Measurements from ENCODE around the gene OSBPL2. TPM values are rescaled to one million over a fixed set of nuclear protein-coding genes. Genes with fewer than 3 reads are reported as not detected.

The OSBPL2 gene
- total RNA-seq, 1 experiment from 2014 or later = 36.9 TPM

DNA sequence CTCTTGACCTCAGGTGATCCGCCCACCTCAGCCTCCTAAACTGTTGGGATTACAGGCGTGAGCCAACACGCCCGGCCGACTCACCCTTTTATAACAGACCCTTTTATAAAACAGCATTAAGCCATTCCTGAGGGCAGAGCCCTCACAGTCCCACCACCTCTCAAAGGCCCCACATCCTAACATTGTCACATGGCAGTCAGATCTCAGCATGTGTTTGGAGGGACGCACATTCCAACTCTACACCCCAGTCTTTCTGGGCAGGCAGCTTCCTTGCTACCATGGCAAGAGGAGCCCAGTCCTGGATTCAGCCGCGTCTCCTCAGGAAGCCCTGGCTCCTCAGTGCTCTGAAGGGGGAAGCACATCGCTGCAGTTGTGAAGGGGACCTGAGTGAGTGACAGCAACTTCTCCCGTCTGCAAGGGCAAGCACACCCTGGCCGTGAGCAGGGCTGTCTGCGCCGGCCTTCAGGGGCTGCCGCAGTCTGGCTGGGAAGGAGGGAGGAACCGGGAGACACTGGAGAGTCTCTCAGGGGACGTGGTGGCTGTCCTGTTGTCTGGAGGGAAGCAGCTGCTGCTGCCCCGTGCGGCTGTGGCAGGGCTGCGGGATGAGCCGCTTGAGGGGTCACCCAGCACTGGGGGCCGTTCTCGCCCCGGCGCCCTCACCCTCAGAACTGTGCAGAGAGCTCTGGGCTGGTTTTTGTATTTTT is 15.9 kb downstream of the OSBPL2 start:
- TF ChIP-seq SIN3A (IDR thresholded peaks at IDR 0.05; ENCODE audit: low read depth) (no peak), POLR2A (IDR thresholded peaks at IDR 0.05; ENCODE audit: borderline replicate concordance, extremely low read depth, insufficient read depth, insufficient read length) (no peak), EGR1 (IDR thresholded peaks at IDR 0.05; ENCODE audit: low read depth) (no peak), ZFX (IDR thresholded peaks at IDR 0.05) (no peak), EZH2phosphoT487 (IDR thresholded peaks at IDR 0.05; ENCODE audit: borderline replicate concordance) (no peak), JUND (IDR thresholded peaks at IDR 0.05) (no peak), SP1 (IDR thresholded peaks at IDR 0.05; ENCODE audit: low read depth) (no peak), YY1 (IDR thresholded peaks at IDR 0.05; ENCODE audit: extremely low read depth, insufficient replicate concordance, low read depth, low read length) (no peak), CBX3 (IDR thresholded peaks at IDR 0.05; ENCODE audit: low read depth) (no peak), SRF (IDR thresholded peaks at IDR 0.05; ENCODE audit: low read depth) (no peak), CEBPB (IDR thresholded peaks at IDR 0.05; ENCODE audit: low read depth) (no peak), POLR2AphosphoS5 (IDR thresholded peaks at IDR 0.05; ENCODE audit: low read depth, low read length) (no peak)
- TF ChIP-seq, protein P1, sequence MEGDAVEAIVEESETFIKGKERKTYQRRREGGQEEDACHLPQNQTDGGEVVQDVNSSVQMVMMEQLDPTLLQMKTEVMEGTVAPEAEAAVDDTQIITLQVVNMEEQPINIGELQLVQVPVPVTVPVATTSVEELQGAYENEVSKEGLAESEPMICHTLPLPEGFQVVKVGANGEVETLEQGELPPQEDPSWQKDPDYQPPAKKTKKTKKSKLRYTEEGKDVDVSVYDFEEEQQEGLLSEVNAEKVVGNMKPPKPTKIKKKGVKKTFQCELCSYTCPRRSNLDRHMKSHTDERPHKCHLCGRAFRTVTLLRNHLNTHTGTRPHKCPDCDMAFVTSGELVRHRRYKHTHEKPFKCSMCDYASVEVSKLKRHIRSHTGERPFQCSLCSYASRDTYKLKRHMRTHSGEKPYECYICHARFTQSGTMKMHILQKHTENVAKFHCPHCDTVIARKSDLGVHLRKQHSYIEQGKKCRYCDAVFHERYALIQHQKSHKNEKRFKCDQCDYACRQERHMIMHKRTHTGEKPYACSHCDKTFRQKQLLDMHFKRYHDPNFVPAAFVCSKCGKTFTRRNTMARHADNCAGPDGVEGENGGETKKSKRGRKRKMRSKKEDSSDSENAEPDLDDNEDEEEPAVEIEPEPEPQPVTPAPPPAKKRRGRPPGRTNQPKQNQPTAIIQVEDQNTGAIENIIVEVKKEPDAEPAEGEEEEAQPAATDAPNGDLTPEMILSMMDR (IDR thresholded peaks at IDR 0.05 in 2 of 3, conservative IDR thresholded peaks at IDR 0.05 in 1 of 3; ENCODE audit: borderline replicate concordance in 1 of 3, insufficient read depth in 1 of 3, low read depth in 2 of 3, low read length in 2 of 3) = no peak
- TF ChIP-seq, protein P2, sequence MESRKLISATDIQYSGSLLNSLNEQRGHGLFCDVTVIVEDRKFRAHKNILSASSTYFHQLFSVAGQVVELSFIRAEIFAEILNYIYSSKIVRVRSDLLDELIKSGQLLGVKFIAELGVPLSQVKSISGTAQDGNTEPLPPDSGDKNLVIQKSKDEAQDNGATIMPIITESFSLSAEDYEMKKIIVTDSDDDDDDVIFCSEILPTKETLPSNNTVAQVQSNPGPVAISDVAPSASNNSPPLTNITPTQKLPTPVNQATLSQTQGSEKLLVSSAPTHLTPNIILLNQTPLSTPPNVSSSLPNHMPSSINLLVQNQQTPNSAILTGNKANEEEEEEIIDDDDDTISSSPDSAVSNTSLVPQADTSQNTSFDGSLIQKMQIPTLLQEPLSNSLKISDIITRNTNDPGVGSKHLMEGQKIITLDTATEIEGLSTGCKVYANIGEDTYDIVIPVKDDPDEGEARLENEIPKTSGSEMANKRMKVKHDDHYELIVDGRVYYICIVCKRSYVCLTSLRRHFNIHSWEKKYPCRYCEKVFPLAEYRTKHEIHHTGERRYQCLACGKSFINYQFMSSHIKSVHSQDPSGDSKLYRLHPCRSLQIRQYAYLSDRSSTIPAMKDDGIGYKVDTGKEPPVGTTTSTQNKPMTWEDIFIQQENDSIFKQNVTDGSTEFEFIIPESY (IDR thresholded peaks at IDR 0.05; ENCODE audit: extremely low read depth, insufficient replicate concordance, low read length) = no peak
- TF ChIP-seq, protein P3, sequence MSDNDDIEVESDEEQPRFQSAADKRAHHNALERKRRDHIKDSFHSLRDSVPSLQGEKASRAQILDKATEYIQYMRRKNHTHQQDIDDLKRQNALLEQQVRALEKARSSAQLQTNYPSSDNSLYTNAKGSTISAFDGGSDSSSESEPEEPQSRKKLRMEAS (IDR thresholded peaks at IDR 0.05) = no peak
- TF ChIP-seq, protein P4, sequence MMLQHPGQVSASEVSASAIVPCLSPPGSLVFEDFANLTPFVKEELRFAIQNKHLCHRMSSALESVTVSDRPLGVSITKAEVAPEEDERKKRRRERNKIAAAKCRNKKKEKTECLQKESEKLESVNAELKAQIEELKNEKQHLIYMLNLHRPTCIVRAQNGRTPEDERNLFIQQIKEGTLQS (IDR thresholded peaks at IDR 0.05) = no peak
- TF ChIP-seq, protein P5, sequence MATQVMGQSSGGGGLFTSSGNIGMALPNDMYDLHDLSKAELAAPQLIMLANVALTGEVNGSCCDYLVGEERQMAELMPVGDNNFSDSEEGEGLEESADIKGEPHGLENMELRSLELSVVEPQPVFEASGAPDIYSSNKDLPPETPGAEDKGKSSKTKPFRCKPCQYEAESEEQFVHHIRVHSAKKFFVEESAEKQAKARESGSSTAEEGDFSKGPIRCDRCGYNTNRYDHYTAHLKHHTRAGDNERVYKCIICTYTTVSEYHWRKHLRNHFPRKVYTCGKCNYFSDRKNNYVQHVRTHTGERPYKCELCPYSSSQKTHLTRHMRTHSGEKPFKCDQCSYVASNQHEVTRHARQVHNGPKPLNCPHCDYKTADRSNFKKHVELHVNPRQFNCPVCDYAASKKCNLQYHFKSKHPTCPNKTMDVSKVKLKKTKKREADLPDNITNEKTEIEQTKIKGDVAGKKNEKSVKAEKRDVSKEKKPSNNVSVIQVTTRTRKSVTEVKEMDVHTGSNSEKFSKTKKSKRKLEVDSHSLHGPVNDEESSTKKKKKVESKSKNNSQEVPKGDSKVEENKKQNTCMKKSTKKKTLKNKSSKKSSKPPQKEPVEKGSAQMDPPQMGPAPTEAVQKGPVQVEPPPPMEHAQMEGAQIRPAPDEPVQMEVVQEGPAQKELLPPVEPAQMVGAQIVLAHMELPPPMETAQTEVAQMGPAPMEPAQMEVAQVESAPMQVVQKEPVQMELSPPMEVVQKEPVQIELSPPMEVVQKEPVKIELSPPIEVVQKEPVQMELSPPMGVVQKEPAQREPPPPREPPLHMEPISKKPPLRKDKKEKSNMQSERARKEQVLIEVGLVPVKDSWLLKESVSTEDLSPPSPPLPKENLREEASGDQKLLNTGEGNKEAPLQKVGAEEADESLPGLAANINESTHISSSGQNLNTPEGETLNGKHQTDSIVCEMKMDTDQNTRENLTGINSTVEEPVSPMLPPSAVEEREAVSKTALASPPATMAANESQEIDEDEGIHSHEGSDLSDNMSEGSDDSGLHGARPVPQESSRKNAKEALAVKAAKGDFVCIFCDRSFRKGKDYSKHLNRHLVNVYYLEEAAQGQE (IDR thresholded peaks at IDR 0.05; ENCODE audit: low read depth) = no peak
- no peak overlapping the region for H2AFZ ChIP-seq (ENCODE audit: low read depth, low read length, poor library complexity, severe bottlenecking)
- H3K4me1 ChIP-seq (ENCODE audit: control insufficient read depth in 1 of 2, insufficient read depth in 2 of 2, low read length in 2 of 2) = peaks cover 4 to 7% of the 10 kb centered on the region in 2 experiments; a peak in 2 of 4 replicates
- DNase-seq (ENCODE audit: low read depth, low spot score) (no peak), ATAC-seq (0 out of 2 replicates have a peak, but pooled peaks have one; percentile 17)
- H3K4me3 ChIP-seq (replicated peaks in 1 of 2; ENCODE audit: low read depth in 1 of 2, low read length in 2 of 2) = no peak overlapping the region
- H3K9me2 ChIP-seq (ENCODE audit: insufficient read depth) = no peaks in the 10 kb centered on the region
- intact Hi-C loops (cut with micrococcal nuclease) = no loop called here
- no peaks in the 10 kb centered on the region for H3K9me3 ChIP-seq (ENCODE audit: control insufficient read depth in 1 of 2, insufficient read depth in 1 of 2, low read depth in 1 of 2, low read length in 2 of 2)
- no peak overlapping the region for H3K4me2 ChIP-seq (ENCODE audit: low read length)
- peaks cover 18% of the 10 kb centered on the region; the same call in 1 of the 2 replicates for H3K79me2 ChIP-seq (ENCODE audit: insufficient read depth, low read length)
- no peaks in the 10 kb centered on the region for H4K20me1 ChIP-seq (ENCODE audit: insufficient read depth)
- no peak overlapping the region for H3K27ac ChIP-seq (ENCODE audit: low read depth, low read length)
- no peaks in the 10 kb centered on the region for H3K27me3 ChIP-seq (ENCODE audit: insufficient read depth, low read length)
- no TSS peak for BruUV-seq (replicated peaks)
- no peak overlapping the region for H3K9ac ChIP-seq (ENCODE audit: low read length)
- ChIA-PET RAD21 (ENCODE audit: low non-redundant PET in 1 of 2, low total read pairs in 2 of 2, uncharacterized antibody in 2 of 2, unreplicated experiment in 2 of 2) (no interaction called here), POLR2A (no interaction called here), CTCF (no interaction called here)
- H3K36me3 ChIP-seq (ENCODE audit: control insufficient read depth in 1 of 2, insufficient read depth in 2 of 2, low read length in 2 of 2) = no peaks in the 10 kb centered on the region; a peak in 1 of 4 replicates

Measured in HCT116 (cell line).